Neural progenitor cell (in vitro differentiated cells): Measurements from ENCODE around the gene IRF2BP2. TPM values are rescaled to one million over a fixed set of nuclear protein-coding genes. Genes with fewer than 3 reads are reported as not detected.

Source experiments
- DNase-seq: peaks from one replicate; pipeline ENCODE4 v3.0.0-alpha.2; 2016; ENCODE audit warnings: low spot score
- H2AFZ ChIP-seq: fragments of 200-600 bp; sonication (generic); replicated peaks from 2 replicates; pipeline ENCODE4 v1.6.1; 2016; ENCODE audit warnings: antibody characterized with exemption
- H3F3A ChIP-seq: fragments of 200-600 bp; sonication (generic); 2 replicates; pipeline ENCODE4 v1.6.1; 2016; ENCODE audit warnings: antibody characterized with exemption, low read depth
- H3K27ac ChIP-seq: fragments of 200-600 bp; sonication (generic); 2 replicates; pipeline ENCODE4 v1.5.1; 2016; ENCODE audit warnings: mild to moderate bottlenecking
- H3K27me3 ChIP-seq: fragments of 200-600 bp; sonication (generic); 2 replicates; pipeline ENCODE4 v1.6.1; 2016; ENCODE audit warnings: mild to moderate bottlenecking, moderate library complexity
- H3K36me3 ChIP-seq: fragments of 200-600 bp; sonication (generic); 2 replicates; pipeline ENCODE4 v1.5.1; 2016
- H3K4me1 ChIP-seq: fragments of 200-600 bp; sonication (generic); 2 replicates; pipeline ENCODE4 v1.6.1; 2016; ENCODE audit warnings: mixed run types
- H3K4me2 ChIP-seq: fragments of 200-600 bp; sonication (generic); 2 replicates; pipeline ENCODE4 v1.6.1; 2016
- H3K4me3 ChIP-seq: fragments of 200-600 bp; sonication (generic); 2 replicates; pipeline ENCODE4 v1.5.1; 2016
- H3K79me2 ChIP-seq: fragments of 200-600 bp; sonication (generic); 2 replicates; pipeline ENCODE4 v1.6.1; 2016; ENCODE audit warnings: low read depth
- H3K9ac ChIP-seq: fragments of 200-600 bp; sonication (generic); 2 replicates; pipeline ENCODE4 v1.6.1; 2016
- H3K9me3 ChIP-seq: fragments of 200-600 bp; sonication (generic); 2 replicates; pipeline ENCODE4 v1.5.1; 2016; ENCODE audit warnings: low read depth
- H4K20me1 ChIP-seq: fragments of 200-600 bp; sonication (generic); 2 replicates; pipeline ENCODE4 v1.6.1; 2016; ENCODE audit warnings: low read depth
- H3K27ac Mint-ChIP-seq: 3 replicates; pipeline ENCODE4 v1.8.0; 2021; ENCODE audit warnings: mixed read lengths
- H3K27me3 Mint-ChIP-seq: 2 replicates; pipeline ENCODE4 v1.8.0; 2022; ENCODE audit warnings: low read depth, mild to moderate bottlenecking, inconsistent platforms, moderate library complexity, mixed read lengths; ENCODE audit not compliant: insufficient read depth
- H3K36me3 Mint-ChIP-seq: 3 replicates; pipeline ENCODE4 v1.8.0; 2021; ENCODE audit warnings: mixed read lengths
- H3K4me1 Mint-ChIP-seq: 3 replicates; pipeline ENCODE4 v1.8.0; 2021; ENCODE audit warnings: mixed read lengths
- H3K4me3 Mint-ChIP-seq: 3 replicates; pipeline ENCODE4 v1.8.0; 2021; ENCODE audit warnings: mild to moderate bottlenecking, moderate library complexity, mixed read lengths
- H3K9me3 Mint-ChIP-seq: 3 replicates; pipeline ENCODE4 v1.8.0; 2020; ENCODE audit warnings: mixed read lengths
- EZH2 ChIP-seq: fragments of 200-600 bp; sonication (generic); IDR thresholded peaks from 2 replicates; pipeline ENCODE4 v1.6.1; 2017; ENCODE audit warnings: antibody characterized with exemption, mild to moderate bottlenecking, moderate library complexity
- EZH2phosphoT487 ChIP-seq: fragments of 200-600 bp; sonication (generic); IDR thresholded peaks from 2 replicates; pipeline ENCODE4 v1.6.1; 2017; ENCODE audit warnings: antibody characterized with exemption
- total RNA-seq: library from RNA; depleted of rRNA; stranded (reverse); fragments of >200 nt; gene quantifications from 2 replicates; pipeline ENCODE4 v1.2.3, GENCODE V29; 2015; ENCODE audit warnings: low replicate concordance
- TF ChIP-seq, protein P1 (sequence below): fragments of 200-600 bp; sonication (generic); IDR thresholded peaks from 2 replicates; pipeline ENCODE4 v1.5.1; 2017; ENCODE audit warnings: antibody characterized with exemption, mild to moderate bottlenecking

The IRF2BP2 gene
- total RNA-seq, 1 donor from 2014 or later = 22.9 TPM

DNA sequence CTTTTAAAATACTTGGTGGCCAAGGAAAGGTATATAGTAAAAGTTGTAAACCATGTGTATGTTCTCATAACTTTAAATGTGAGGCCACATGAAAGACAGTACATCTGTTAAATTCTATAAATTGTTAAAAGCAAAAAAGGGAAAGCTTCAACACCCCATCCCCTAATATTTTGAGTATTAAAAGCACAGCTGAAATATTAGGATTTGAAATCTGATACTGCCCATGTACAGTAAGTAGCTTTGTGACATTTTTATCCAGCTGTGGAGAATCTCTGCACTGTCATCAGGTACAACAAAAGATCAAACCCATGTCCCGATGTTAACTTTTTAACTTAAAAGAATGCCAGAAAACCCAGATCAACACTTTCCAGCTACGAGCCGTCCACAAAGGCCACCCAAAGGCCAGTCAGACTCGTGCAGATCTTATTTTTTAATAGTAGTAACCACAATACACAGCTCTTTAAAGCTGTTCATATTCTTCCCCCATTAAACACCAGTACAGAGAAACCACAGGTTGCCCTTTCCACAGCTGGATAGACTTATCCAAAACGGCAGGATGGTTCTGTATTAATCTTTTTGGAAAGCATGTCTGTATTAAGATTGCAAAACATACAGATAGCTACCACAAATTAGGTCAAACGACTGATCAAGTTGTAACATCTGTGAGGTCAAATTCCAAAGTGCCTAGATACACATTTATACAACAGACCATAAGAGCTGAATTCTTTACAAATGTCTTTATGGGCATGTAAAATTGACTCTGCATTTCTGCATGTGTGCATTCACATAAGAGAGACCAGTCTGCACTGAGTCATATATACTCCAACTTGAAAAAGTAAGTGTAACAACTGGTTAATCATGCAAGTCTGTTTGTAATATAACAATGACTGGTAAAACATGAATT lies 5.2 kb downstream of the IRF2BP2 start:
- H3K4me3 ChIP-seq = peak overlapping the region; percentile 62
- Mint-ChIP-seq H3K4me1 (peaks cover 75% of the 10 kb centered on the region), H3K27ac (peak overlapping the region; percentile 10), H3K27me3 (peaks cover 6% of the 10 kb centered on the region), H3K9me3 (no peaks in the 10 kb centered on the region), H3K4me3 (peak overlapping the region; percentile 96), H3K36me3 (peaks cover 23% of the 10 kb centered on the region)
- no peaks in the 10 kb centered on the region for H3K27me3 ChIP-seq
- H3K4me2 ChIP-seq = peak overlapping the region; percentile 96
- peaks cover 4% of the 10 kb centered on the region for H3K36me3 ChIP-seq
- TF ChIP-seq, protein P1, sequence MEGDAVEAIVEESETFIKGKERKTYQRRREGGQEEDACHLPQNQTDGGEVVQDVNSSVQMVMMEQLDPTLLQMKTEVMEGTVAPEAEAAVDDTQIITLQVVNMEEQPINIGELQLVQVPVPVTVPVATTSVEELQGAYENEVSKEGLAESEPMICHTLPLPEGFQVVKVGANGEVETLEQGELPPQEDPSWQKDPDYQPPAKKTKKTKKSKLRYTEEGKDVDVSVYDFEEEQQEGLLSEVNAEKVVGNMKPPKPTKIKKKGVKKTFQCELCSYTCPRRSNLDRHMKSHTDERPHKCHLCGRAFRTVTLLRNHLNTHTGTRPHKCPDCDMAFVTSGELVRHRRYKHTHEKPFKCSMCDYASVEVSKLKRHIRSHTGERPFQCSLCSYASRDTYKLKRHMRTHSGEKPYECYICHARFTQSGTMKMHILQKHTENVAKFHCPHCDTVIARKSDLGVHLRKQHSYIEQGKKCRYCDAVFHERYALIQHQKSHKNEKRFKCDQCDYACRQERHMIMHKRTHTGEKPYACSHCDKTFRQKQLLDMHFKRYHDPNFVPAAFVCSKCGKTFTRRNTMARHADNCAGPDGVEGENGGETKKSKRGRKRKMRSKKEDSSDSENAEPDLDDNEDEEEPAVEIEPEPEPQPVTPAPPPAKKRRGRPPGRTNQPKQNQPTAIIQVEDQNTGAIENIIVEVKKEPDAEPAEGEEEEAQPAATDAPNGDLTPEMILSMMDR = no peak
- TF ChIP-seq EZH2phosphoT487 (no peak), EZH2 (no peak)
- peaks cover 62% of the 10 kb centered on the region for H3K4me1 ChIP-seq
- H3F3A ChIP-seq = peaks cover 39% of the 10 kb centered on the region
- no peaks in the 10 kb centered on the region for H3K9me3 ChIP-seq
- DNase-seq = no peak
- no peak overlapping the region for H3K9ac ChIP-seq
- peaks cover 63% of the 10 kb centered on the region for H4K20me1 ChIP-seq
- no peak overlapping the region for H3K27ac ChIP-seq
- H2AFZ ChIP-seq = no peak overlapping the region
- H3K79me2 ChIP-seq = peaks cover 68% of the 10 kb centered on the region

DNA sequence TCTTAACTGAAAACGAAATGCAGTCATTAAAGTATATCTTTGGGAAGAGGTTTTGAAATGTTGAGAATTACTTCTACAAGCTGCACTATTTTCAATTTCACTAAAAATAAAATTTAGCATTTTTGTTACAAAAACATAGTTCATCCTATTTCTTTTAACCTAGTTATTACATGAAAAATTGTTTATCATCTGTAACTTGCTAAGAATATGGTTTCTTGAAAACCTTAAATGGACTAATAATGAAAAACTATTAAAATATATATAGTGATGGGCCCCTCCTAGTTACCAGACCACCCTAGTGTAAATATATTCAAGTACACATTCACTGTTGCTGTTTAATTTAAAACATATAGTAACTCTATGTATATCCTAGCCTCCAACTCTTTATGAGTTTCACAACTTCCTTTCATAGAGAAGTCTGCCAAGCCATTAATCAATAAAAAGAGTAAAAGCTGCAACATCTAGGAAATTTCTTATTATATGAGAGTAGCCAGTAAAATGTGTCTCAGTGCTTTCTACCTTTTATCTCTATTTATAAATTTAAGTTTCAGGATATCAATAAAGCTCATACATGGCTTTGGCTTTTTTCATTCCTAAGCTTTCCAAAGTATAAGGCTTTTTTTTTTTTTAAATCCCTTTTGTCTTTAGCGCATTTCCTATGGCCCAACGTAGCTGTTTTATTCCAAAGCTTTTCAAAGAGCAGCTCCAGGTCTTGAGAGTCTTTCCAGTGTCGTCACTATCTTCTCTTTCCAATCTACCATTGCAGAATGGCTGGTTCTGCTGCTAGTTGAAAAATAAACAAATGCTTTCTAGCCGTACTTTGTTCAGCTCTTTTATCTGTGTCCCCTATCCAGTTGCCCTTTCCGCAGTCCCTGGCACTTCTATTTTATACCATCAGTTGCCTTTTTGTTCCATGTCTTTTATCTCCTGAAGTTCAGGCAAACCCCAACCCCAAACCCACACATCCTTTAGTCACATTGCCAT lies 6.5 kb downstream of the IRF2BP2 start:
- peaks cover 85% of the 10 kb centered on the region for H3K4me1 Mint-ChIP-seq
- peaks cover 6% of the 10 kb centered on the region for H3K27me3 Mint-ChIP-seq
- no peak overlapping the region for H3K27ac Mint-ChIP-seq
- Histone ChIP-seq H3K4me2 (peak overlapping the region; percentile 96), H3K79me2 (peaks cover 60% of the 10 kb centered on the region), H3F3A (peaks cover 51% of the 10 kb centered on the region), H3K4me1 (peaks cover 68% of the 10 kb centered on the region), H3K36me3 (peaks cover 4% of the 10 kb centered on the region), H4K20me1 (peaks cover 60% of the 10 kb centered on the region), H3K4me3 (peak overlapping the region; percentile 62), H3K27ac (no peak overlapping the region), H3K9me3 (no peaks in the 10 kb centered on the region), H3K9ac (no peak overlapping the region), H3K27me3 (no peaks in the 10 kb centered on the region), H2AFZ (no peak overlapping the region)
- no peak for TF ChIP-seq EZH2
- TF ChIP-seq, protein P1 = no peak
- TF ChIP-seq EZH2phosphoT487 = no peak
- no peaks in the 10 kb centered on the region for H3K9me3 Mint-ChIP-seq
- no peak for DNase-seq
- peak overlapping the region; percentile 67 for H3K4me3 Mint-ChIP-seq
- H3K36me3 Mint-ChIP-seq = peaks cover 23% of the 10 kb centered on the region

DNA sequence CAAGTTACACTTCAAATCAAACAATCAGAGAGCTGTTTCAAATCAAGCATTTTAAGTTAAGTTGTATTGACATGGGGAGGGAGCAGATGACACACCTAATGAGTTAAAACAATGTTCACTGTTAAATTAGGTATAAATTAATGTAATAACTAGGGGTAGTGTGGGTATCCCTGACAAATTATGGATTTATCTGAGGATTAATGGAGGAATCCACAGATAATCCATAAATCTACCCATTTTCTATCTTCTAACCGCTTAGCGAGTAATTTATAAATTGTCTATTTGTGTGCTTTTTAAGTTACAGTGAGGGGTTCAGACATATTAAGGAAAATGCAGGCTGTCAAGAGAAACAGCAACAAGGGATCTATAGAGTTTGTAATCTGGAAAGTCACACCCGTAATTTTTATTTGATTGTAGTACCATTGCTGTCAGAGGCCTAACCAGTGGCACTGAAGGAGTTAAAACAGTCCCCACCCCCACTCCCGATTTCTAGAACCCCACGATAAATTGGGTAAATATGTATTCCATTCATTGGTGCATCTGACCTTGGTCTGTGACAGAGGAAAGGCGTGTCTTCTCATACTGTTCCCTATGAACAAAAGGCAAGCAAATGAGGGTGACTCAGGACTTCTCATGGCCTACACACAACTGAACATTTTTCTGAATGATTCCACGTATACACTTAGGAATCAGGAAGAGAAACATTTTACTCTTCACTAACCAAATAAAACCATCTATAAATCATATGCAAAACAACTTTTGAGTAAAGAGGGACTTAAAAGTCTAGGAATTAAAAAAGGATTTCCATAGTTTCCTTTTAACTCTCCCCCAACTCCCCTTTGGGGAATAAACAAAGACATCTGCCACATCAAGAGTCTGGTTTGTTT lies 7.4 kb downstream of the IRF2BP2 start:
- H3K9me3 ChIP-seq = no peaks in the 10 kb centered on the region
- H3F3A ChIP-seq = peaks cover 48% of the 10 kb centered on the region
- H3K27ac ChIP-seq = no peak overlapping the region
- H3K9me3 Mint-ChIP-seq = no peaks in the 10 kb centered on the region
- peaks cover 4% of the 10 kb centered on the region for H3K36me3 ChIP-seq
- no peak overlapping the region for H3K9ac ChIP-seq
- H3K36me3 Mint-ChIP-seq = peaks cover 16% of the 10 kb centered on the region
- no peak for DNase-seq
- peak overlapping the region; percentile 78 for H3K27ac Mint-ChIP-seq
- H3K27me3 ChIP-seq = no peaks in the 10 kb centered on the region
- peaks cover 78% of the 10 kb centered on the region for H3K4me1 Mint-ChIP-seq
- TF ChIP-seq, protein P1 = no peak
- TF ChIP-seq EZH2phosphoT487 = no peak
- TF ChIP-seq EZH2 = no peak
- H3K4me3 ChIP-seq = no peak overlapping the region
- no peak overlapping the region for H2AFZ ChIP-seq
- H3K27me3 Mint-ChIP-seq = peaks cover under 1% of the 10 kb centered on the region
- peaks cover 51% of the 10 kb centered on the region for H4K20me1 ChIP-seq
- H3K4me2 ChIP-seq = peak overlapping the region; percentile 6
- peaks cover 51% of the 10 kb centered on the region for H3K79me2 ChIP-seq
- peak overlapping the region; percentile 67 for H3K4me3 Mint-ChIP-seq
- peaks cover 64% of the 10 kb centered on the region for H3K4me1 ChIP-seq
